ENCODE data around the gene SCN8A.

GRCh38 chr12:51592034-51592705 is 1.1 kb downstream of the SCN8A start:
- TF ChIP-seq GATA2 (IDR thresholded peaks at IDR 0.05; ENCODE audit: low read depth, low read length) (no peak), GATA3 (IDR thresholded peaks at IDR 0.05; ENCODE audit: low read depth, low read length) (no peak)
